ENCODE data around the gene PFKFB4.
"Not testable (repeated sequence)": the region's sequence is repeated elsewhere in the genome, so short reads cannot be mapped to it uniquely, and the experiment has no call there.

The PFKFB4 gene

DNA sequence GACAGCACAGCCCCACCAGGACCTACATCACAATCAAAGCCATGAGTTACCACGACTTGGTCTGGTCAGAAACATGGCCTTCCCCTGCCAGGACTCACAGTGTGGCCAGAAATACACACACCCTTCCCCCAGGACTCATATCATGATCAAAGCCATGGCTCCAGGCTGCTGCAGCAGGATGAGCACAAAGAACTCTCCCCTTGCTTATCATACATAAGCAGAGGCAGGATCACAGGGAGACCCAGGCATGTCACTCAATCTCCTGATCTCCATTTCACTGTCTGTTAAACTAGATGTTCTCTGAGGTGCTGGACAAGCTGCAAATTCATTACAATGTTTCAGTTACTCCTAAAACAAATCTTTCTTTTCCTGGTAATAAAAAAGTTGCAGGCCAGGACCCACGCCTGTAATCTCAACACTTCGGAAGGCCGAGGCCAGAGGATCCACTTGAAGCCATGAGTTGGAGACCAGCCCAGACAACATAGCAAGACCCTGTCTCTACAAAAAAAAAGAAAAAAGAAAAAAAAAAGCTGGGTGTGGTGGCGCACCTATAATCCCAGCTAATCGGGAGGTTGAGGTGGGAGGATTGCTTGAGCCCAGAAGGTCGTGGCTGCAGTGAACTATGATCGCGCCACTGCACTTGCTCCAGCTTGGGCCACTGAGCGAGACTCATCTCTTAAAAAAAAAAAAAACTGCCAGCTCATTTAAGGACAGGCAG is 1.2 kb downstream of the PFKFB4 start:
- DNase-seq (ENCODE audit: low read depth): no peak
- TF ChIP-seq MYC (IDR thresholded peaks at IDR 0.05; ENCODE audit: low read depth, low read length) (no peak), POLR2A (IDR thresholded peaks at IDR 0.05; ENCODE audit: extremely low read depth, insufficient read length) (no peak)
- TF ChIP-seq, protein P1, sequence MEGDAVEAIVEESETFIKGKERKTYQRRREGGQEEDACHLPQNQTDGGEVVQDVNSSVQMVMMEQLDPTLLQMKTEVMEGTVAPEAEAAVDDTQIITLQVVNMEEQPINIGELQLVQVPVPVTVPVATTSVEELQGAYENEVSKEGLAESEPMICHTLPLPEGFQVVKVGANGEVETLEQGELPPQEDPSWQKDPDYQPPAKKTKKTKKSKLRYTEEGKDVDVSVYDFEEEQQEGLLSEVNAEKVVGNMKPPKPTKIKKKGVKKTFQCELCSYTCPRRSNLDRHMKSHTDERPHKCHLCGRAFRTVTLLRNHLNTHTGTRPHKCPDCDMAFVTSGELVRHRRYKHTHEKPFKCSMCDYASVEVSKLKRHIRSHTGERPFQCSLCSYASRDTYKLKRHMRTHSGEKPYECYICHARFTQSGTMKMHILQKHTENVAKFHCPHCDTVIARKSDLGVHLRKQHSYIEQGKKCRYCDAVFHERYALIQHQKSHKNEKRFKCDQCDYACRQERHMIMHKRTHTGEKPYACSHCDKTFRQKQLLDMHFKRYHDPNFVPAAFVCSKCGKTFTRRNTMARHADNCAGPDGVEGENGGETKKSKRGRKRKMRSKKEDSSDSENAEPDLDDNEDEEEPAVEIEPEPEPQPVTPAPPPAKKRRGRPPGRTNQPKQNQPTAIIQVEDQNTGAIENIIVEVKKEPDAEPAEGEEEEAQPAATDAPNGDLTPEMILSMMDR (IDR thresholded peaks at IDR 0.05; ENCODE audit: low read depth, low read length): no peak
- TF ChIP-seq, protein P2, sequence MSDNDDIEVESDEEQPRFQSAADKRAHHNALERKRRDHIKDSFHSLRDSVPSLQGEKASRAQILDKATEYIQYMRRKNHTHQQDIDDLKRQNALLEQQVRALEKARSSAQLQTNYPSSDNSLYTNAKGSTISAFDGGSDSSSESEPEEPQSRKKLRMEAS (IDR thresholded peaks at IDR 0.05; ENCODE audit: low read depth, low read length): no peak
- peak overlapping the region; percentile 59 for H3K4me3 ChIP-seq (ENCODE audit: low read depth, low read length)

DNA sequence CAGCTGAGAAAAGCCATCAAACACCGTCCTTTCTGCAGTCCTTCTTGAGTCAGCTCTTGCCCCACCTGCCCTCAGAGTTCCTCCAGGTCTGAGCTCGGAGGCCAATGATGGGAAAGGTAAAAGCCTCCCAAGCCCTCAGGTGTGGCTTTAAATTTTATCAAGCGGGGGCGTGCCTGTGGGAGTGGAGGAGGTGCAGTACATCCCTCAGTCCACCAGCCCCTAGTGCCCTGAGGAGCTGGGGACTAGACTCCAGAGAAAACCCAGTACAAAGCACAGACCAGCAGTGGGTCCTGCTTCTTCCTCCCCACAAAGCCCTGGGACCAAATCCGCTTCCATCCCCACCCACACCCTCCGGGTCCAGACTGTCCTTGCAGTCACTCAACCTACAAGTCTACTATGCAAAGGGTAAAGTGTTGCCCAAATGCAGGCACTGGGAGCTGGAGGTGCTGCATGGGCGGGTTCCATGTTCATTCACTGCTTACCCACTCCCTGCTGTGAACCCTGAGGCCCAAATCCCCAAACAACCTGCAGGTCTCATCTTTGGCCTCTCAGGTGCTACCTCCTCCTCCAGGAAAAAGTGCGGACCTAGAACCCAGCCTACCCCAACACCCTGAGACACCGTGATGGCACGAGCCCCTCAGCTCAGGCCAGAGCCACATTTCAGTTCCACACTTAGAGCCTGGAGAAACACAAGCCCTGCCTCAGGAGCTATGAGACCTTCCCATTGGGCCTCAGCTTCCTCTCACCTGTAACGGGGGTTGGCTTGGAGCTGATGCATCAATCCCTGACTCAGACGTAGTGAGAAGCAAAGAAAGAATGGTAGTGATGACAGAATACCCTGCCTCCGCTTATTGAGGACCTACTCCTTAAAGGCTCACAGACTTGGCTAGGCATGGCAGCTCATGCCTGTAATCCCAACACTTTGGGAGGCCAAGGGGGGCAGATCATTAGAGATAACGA is 2.4 kb downstream of the PFKFB4 start:
- no peak for DNase-seq (ENCODE audit: low read depth)
- H3K4me3 ChIP-seq (ENCODE audit: low read depth, low read length): no peak overlapping the region
- TF ChIP-seq, protein P2 (IDR thresholded peaks at IDR 0.05; ENCODE audit: low read depth, low read length): no peak
- TF ChIP-seq, protein P1 (IDR thresholded peaks at IDR 0.05; ENCODE audit: low read depth, low read length): no peak
- TF ChIP-seq MYC (IDR thresholded peaks at IDR 0.05; ENCODE audit: low read depth, low read length) (no peak), POLR2A (IDR thresholded peaks at IDR 0.05; ENCODE audit: extremely low read depth, insufficient read length) (no peak)

DNA sequence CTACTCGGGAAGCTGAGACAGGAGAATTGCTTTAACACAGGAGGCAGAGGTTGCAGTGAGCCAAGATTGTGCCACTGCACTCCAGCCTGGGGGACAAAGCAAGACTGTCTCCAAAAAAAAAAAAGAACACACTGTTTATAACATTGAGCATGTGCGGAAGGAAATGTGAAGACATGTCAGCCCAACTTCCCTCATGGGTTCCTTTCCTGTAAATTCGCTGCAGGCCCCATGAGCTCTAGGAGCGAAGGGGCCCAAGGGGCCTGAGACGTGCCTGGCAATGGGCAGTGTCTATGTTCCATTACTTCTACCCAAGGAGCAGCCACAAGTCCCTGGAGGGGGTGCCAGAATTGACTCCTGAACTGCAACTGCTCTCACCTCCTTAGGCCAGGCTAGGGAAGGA is 3.2 kb downstream of the PFKFB4 start:
- TF ChIP-seq, protein P2 (IDR thresholded peaks at IDR 0.05; ENCODE audit: low read depth, low read length): no peak
- TF ChIP-seq POLR2A (IDR thresholded peaks at IDR 0.05; ENCODE audit: extremely low read depth, insufficient read length) (no peak), MYC (IDR thresholded peaks at IDR 0.05; ENCODE audit: low read depth, low read length) (no peak)
- TF ChIP-seq, protein P1 (IDR thresholded peaks at IDR 0.05; ENCODE audit: low read depth, low read length): no peak
- DNase-seq (ENCODE audit: low read depth): no peak
- H3K4me3 ChIP-seq (ENCODE audit: low read depth, low read length): no peak overlapping the region

DNA sequence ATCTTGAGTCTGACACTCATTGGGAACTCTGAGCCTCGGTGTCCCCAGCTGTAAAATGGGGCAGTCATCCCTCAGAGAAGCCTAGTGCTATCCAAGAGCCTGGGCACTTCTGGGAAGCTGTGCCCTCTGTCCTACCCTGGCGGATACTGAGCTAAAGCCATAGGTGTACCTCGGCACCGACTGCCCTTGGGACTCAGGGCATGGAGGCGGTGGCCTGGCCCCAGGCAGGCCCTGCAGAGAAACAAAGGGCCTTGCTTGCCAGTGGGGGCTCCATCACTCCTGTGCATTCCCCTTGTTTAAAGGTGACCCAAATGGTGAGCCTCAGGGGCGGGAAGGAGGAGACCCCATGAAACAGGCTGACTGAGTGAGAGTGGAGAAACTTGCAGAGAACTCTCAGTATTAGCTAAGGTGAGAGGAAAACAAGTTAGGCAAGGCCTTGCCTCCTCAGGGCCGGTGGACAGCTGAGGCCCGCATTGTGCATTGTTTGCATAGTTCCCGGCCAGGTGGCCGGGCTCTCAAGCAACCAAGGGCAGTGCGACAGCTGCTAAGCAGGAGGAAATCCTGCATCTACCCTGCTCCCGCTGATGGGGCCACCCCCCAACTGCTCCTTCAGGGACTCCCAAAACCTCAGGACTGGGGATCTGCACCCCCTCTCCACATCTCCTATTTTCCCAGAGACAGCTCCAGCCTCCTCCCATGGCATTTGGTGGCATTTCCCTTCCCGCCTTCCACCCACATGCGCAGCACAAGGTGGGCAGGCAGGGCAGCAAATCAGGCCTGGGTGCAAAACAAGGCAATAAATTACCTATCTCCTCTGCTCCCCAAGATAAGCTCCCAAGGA is 4.3 kb downstream of the PFKFB4 start:
- TF ChIP-seq, protein P2 (IDR thresholded peaks at IDR 0.05; ENCODE audit: low read depth, low read length): no peak
- no peak for TF ChIP-seq MYC (IDR thresholded peaks at IDR 0.05; ENCODE audit: low read depth, low read length)
- TF ChIP-seq, protein P1 (IDR thresholded peaks at IDR 0.05; ENCODE audit: low read depth, low read length): no peak
- TF ChIP-seq POLR2A (IDR thresholded peaks at IDR 0.05; ENCODE audit: extremely low read depth, insufficient read length): no peak
- H3K4me3 ChIP-seq (ENCODE audit: low read depth, low read length): no peak overlapping the region
- DNase-seq (ENCODE audit: low read depth): no peak

DNA sequence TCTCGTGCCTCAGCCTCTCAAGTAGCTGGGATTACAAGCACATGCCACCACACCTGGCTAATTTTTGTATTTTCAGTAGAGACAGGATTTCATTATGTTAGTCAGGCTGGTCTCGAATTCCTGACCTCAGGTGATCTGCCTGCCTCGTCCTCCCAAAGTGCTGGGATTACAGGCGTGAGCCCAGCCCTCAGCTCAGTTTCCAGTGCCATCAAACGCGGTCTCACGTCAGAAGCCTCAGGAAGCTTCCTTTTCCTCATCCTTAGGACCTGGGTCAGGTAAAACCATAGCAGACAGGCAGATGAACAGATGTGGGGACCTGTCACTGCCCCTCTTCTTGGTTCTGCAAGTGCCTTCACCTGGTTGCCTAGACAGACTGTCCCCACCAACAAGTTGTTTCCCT is 5.0 kb downstream of the PFKFB4 start:
- H3K4me3 ChIP-seq (ENCODE audit: low read depth, low read length); DNase-seq (ENCODE audit: low read depth): not testable (repeated sequence)
